Measurements from ENCODE around the gene CDKN1A.

DNA sequence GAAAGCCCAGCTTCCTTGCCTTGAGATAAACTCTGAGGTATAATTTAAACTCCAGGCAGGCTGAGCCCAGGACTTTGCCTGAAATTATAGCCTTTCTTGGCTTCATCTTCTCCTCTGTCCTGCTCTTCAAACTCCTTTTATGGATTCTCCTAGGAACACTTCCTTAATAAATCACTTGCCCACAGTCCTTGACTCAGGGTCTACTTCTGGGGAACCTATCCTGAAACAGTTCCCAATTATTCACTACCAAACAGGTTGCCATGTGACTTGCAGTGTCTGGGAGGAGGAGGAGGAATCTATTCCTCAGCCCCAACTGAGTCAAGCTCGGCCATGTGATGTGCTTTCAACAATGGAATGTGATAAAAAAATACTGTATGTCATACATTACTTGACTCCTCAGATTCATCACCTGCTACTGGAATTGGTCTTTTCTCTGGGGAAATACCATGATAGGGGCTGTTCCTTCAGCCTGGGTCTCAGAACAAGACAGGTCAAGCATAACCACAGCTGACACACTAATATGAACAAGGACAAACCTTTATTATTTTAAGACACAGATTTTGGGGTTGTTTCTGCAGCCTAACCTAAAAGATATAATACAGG lies 20.5 kb upstream of the CDKN1A start:
- TF ChIP-seq, protein P1, sequence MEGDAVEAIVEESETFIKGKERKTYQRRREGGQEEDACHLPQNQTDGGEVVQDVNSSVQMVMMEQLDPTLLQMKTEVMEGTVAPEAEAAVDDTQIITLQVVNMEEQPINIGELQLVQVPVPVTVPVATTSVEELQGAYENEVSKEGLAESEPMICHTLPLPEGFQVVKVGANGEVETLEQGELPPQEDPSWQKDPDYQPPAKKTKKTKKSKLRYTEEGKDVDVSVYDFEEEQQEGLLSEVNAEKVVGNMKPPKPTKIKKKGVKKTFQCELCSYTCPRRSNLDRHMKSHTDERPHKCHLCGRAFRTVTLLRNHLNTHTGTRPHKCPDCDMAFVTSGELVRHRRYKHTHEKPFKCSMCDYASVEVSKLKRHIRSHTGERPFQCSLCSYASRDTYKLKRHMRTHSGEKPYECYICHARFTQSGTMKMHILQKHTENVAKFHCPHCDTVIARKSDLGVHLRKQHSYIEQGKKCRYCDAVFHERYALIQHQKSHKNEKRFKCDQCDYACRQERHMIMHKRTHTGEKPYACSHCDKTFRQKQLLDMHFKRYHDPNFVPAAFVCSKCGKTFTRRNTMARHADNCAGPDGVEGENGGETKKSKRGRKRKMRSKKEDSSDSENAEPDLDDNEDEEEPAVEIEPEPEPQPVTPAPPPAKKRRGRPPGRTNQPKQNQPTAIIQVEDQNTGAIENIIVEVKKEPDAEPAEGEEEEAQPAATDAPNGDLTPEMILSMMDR (IDR thresholded peaks at IDR 0.05), result no peak
- TF ChIP-seq POLR2AphosphoS5 (IDR thresholded peaks at IDR 0.05) (no peak), POLR2A (IDR thresholded peaks at IDR 0.05) (no peak)
